Muscle of arm (tissue), 12 donors: Measurements from ENCODE around the gene NRXN3. TPM values are rescaled to one million over a fixed set of nuclear protein-coding genes. Genes with fewer than 3 reads are reported as not detected.

ENCODE experiments used
- DNase-seq: peaks from one replicate; pipeline ENCODE4 v3.0.0-alpha.2; 2013
- polyA plus RNA-seq, 12 donors: library from polyadenylated mRNA; unstranded; fragments of 120-200 nt; gene quantifications; one replicate each; pipeline ENCODE4 v1.2.1, GENCODE V29; 2013; ENCODE audit not compliant: insufficient read length in 12 of 12

NRXN3 gene
- polyA plus RNA-seq, 12 donors = 0.43 to 8.4 (median 1.2) TPM; not detected in 2

- peak; percentile 3 for DNase-seq
Measured at GRCh38 chr14:79351011-79351410, 1180.8 kb downstream of the NRXN3 start.

- peak; percentile 43 for DNase-seq
Measured at GRCh38 chr14:79352076-79352630, 1182.0 kb downstream of the NRXN3 start.

GRCh38 chr14:79354336-79354735, 1184.2 kb downstream of the NRXN3 start:
- no peak for DNase-seq

DNA sequence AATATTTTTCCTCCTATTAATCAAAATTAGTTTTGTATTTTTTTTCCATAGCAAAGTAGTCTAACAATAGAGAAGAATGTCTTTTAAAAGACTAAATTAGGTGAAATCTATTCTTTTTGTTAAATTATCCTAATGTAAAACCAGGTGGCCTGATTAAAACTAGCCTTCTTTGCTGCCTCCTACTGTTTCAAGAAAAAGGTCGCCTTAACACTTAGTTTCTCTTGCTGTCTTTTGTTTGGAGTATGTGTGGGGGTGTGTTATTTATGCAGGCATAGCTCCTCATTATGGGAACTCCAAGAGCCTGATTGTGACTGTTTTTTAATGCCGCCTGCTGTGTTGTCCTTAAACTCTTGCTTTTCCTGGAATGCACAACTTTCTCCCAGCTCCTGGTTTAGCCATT, 1185.9 kb downstream of the NRXN3 start:
- no peak for DNase-seq

DNA sequence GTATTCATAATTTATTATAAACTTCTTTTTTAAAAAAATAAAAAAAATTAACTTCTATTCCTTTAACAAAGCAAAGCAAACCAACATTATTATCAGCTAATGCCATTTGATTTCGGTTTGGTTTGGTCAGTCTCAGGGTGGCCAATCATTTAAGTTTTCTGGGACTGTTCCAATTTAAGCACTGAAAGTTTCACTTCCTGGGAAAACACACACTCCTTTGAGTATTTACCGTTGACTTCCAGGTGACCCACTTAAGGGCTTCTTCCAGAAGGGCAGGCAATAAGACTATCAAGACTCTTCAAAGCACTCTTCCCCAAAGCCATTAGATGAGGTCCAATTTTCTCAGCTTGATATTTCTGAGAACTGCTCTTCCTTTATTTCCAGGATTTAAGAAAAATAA, 1187.1 kb downstream of the NRXN3 start:
- no peak for DNase-seq

GRCh38 chr14:79363291-79363690, 1193.1 kb downstream of the NRXN3 start:
- no peak for DNase-seq

DNA sequence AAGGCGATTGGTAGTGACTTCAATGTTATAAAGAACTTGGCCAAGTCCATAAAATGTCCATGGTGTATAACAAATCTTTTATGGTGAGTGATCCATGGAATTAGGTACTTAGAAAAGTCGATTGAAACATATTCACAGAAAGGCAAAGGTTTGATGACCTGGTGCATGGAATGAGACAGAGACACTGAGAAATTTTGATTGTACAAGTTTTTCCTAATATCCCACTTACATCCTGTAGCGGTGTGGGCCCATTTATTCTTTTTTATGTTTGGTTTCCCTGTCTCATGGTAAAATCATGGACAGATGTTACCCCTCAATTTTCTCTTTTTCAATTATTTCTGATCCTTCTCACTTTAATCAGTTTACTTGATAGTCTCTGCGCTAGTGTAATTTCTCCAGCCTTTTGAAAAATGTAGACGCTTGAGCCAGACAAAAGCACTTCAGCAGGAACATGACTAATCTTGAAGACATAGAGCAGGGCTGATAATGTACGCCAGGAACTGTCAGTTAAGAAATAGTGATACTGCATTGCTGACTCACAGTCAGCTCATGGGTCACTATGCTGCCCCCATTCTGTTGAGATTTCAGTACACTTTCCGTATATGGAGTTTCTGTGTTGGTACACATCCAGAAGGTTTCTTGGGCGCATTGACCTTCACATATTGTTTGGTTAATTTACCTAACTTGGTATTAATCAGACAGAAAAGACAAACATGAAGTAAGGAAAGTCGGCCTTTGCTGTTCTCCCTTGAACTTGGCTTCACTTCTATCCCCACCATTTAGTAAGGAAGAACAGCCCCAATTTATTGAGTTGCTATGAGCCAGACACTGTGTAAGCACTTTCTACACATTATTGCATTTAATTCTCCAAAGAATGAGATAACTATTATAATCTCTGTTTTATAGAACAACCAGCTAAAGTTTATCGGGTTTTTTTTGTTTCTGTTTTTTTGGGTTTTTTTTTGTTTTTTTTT, 1199.5 kb downstream of the NRXN3 start:
- DNase-seq = no peak

DNA sequence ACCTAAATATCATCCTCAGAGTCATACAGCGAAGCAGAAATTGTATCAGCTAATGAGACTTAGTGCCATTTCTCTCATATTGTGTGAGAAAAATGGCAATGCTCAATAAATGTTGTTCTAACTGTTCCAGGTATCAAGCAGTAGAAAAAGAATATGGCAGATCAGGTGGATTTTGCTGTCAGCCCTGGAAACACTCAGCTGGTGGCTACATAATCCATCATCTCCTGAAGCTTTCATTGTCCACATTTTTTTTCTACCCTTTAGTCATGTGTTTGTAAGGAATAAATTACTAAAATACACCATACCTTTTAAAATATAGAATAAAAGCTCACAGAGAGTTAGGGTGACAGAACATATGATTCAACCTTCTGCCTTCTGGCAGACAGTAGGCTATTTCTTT, 1200.8 kb downstream of the NRXN3 start:
- no peak for DNase-seq

DNA sequence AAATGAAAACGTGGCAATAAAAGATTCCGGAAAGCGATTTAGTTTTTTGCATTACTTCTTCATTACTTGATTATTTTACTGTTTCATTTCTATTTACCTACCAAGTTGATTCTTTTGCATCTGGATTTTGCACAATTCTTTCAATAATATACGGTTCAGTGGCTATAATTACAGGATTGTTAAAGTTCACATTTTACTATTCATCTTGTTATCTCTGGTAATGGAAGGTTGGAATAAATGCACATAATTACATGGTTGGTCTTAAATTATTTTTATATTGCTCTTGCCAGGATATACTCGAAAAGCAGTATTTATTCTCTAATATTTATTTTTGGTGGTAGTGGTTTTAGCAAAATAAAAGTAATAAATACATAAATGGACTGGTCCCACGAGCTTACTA, 1203.3 kb downstream of the NRXN3 start:
- DNase-seq = no peak

DNA sequence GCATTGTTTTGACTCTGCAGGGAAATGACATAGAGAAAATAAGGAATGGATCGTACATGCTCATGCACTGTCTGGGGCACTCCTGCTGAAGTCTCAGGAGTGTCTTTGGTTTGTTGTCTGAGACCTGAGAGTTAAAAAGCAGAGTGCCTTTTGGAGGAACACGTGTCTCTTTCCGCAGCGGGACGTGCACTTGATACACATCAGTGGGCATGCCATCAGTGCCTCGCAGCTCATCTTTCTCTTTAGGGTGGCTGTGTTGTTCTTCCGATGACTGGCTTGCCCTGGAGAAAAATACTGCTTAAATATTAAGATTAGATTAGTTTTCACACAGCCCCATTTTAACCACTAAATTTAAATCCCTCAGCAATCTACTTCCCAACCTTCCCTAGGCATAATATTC, 1205.2 kb downstream of the NRXN3 start:
- DNase-seq = no peak

DNA sequence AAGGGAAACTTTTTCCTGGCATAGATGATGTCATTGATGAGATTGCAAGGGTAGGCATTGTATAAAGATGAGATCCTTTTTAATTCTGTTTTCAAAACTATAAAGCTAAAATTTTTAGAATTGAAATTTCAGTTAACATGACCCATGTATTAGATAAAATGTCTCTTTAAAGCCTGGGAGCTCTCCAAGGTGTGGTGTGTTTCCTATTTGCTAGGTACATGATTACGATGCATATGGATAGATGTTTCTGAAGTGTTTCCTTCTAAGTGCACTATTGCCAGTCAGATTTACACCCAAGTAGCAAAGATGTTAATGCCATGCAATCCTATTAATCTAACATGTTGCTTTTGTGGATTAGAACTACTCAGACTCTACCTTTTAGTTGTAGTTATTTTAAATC, 1206.4 kb downstream of the NRXN3 start:
- DNase-seq = no peak

GRCh38 chr14:79378020-79378419, 1207.8 kb downstream of the NRXN3 start:
- DNase-seq = no peak

- no peak for DNase-seq
Measured at GRCh38 chr14:79379266-79379665, 1209.1 kb downstream of the NRXN3 start.

DNA sequence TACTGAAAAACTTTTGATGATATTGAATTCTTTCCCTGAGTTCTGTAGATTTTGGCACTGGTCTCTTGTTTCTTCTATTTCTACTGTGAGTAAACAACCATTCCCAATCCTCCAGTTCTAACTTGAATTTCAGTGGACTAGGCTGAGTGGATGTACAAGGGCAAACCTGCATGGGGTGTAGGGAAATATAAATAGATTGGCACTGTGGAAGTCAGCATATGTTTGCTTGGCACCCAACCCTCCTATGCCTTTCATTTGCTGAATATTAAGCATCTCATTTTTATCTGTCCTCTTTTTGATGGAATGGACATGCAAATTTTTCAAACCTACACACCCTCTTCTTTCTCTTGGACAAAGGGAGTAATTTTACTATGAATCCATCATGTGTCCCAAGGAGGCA, 1212.9 kb downstream of the NRXN3 start:
- no peak for DNase-seq

DNA sequence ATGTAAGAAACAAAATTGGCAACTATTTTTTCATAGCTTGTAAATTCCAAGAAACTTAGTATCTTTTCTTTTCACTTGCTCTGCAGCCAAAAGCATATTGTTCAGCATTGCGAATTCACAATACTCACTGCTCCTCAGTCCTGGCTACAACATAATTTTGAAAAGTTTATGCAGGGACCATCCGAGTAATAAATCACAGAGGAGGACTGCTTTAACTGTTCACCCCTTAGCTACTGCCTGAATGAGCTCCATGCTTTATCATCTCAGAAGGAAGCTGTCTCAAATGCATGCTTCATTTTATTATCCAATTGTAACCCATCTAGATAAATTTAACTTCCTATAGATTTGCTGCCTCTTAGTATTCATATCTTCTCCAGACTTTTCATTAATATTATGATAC, 1213.3 kb downstream of the NRXN3 start:
- DNase-seq = peak; percentile 11

DNA sequence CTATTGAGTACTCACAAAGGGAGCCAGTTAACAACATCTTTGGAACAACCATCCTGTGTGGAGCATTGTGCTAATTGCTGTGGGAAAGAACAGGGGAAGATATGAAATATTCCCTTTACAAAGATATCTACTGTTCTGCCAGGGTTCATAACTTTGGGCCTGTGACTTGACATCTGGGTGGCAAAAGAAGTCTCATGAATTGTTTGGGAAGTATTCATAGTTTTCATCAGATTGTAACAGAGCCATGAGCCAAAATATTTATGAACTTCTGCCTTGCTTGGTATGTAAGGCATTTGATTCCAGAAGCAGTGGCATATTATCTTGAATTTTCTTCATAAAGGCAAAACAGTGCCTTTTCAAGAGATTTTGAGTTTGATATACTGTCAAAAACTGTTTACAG, 1224.9 kb downstream of the NRXN3 start:
- DNase-seq = no peak

GRCh38 chr14:79404874-79405511, 1234.8 kb downstream of the NRXN3 start:
- DNase-seq = no peak

- DNase-seq = no peak
Measured at GRCh38 chr14:79405512-79405910, 1235.3 kb downstream of the NRXN3 start.

GRCh38 chr14:79407572-79407971, 1237.4 kb downstream of the NRXN3 start:
- no peak for DNase-seq

- no peak for DNase-seq
Measured at GRCh38 chr14:79408696-79409095, 1238.5 kb downstream of the NRXN3 start.

DNA sequence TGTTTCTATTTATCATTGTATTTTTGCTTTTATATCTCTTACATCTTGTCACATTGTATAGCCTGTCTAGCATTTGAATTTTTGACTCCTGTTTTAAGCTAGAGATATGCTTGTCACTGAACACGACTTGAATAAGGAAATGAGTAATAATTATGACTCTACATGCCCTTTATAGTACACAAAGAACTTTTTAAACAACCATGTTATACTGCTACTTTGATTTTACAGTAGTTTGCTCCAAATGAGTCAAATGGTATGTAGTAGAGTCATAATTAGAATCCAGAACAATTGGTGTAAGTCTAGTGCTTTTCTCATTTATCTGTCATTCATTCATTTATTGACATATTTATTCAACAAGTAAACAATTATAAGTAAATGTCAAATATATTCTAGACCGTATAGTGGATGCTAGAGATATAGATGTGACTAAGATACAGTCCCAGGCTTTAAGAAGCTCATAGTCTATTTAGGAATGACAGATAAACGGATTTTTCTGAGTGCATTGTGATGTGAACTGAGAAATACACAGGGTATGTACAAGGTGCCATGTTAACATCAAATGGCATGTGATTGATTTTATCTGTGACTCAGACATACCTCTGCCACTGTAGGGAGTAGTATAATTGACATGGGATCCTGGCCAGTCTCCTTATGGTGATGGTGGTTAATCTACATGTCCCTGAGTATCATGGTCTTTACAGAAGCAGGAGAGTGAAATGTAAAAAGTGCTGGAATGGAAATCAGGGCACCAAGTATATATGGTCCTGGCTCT, 1241.4 kb downstream of the NRXN3 start:
- DNase-seq = no peak

GRCh38 chr14:79412822-79413221, 1242.6 kb downstream of the NRXN3 start:
- no peak for DNase-seq
